GM12878 (cell line): ENCODE results near the gene CCDC88A. TPM values are rescaled to one million over a fixed set of nuclear protein-coding genes. Genes with fewer than 3 reads are reported as not detected.
A peak's percentile ranks its signal among the peaks of the same experiment; 100 is the strongest.

Experiments used
- ATAC-seq: fragments of 200-7000 bp; cut with Tn5 transposase; 3 replicates; pipeline ENCODE4 v1.9.1; 2020; ENCODE audit warnings: mild to moderate bottlenecking, moderate library complexity
- BruUV-seq: library from RNA; stranded (reverse); fragments of 400-500 nt; replicated peaks from 2 replicates; lab custom pipeline; 2021; lab: Mats Ljungman, UMichigan
- CTCF ChIA-PET: fragments of 300-600 bp; sonication (Branson Sonifier 250); formaldehyde crosslinking; extraction: SDS; loops from one replicate; lab custom pipeline; 2021; ENCODE audit warnings: inconsistent platforms; lab: Yijun Ruan, JAX
- POLR2A ChIA-PET: fragments of 350-600 bp; formaldehyde crosslinking; extraction: SDS; loops from one replicate; lab custom pipeline; 2021; ENCODE audit warnings: inconsistent platforms; lab: Charles Lee
- RAD21 ChIA-PET: fragments of 300-600 bp; sonication (Branson Sonifier 250); formaldehyde crosslinking; loops from one replicate; lab custom pipeline; 2023; ENCODE audit warnings: antibody characterized with exemption; ENCODE audit not compliant: unreplicated experiment; lab: Charles Lee
- SMC1A ChIA-PET: fragments of 300-600 bp; sonication (Branson Sonifier 250); formaldehyde crosslinking; loops from one replicate; lab custom pipeline; 2023; ENCODE audit not compliant: unreplicated experiment, uncharacterized antibody; lab: Charles Lee
- DNase-seq: peaks from one replicate; pipeline ENCODE4 v3.0.0-alpha.2; 2011; ENCODE audit warnings: low read depth, low spot score
- FAIRE-seq: peaks from 3 replicates; lab custom pipeline; 2011; peaks lifted over from hg19 to GRCh38; lab: Jason Lieb, UNC
- H2AFZ ChIP-seq: 2 replicates; pipeline ENCODE4 v1.6.0; 2011; ENCODE audit warnings: low read depth, low read length, control low read depth; ENCODE audit not compliant: control insufficient read depth
- H3K27ac ChIP-seq: 2 replicates; pipeline ENCODE4 v1.5.1; 2011; ENCODE audit warnings: control low read depth; ENCODE audit not compliant: control insufficient read depth, insufficient read depth
- H3K27me3 ChIP-seq, 2 experiments: replicated peaks in 1 of 2; 2 replicates each; pipeline versions ENCODE4 v1.6.0 to v1.6.1; 2011; ENCODE audit warnings: low read length in 1 of 2; ENCODE audit not compliant: control insufficient read depth in 2 of 2, insufficient read depth in 2 of 2
- H3K36me3 ChIP-seq, 2 experiments: 2 replicates each; pipeline ENCODE4 v1.5.1; 2011; ENCODE audit warnings: low read length in 1 of 2; ENCODE audit not compliant: control insufficient read depth in 2 of 2, insufficient read depth in 2 of 2
- H3K4me1 ChIP-seq: 2 replicates; pipeline ENCODE4 v1.6.1; 2011; ENCODE audit warnings: mild to moderate bottlenecking, low read length, moderate library complexity, mixed read lengths; ENCODE audit not compliant: control insufficient read depth, insufficient read depth
- H3K4me2 ChIP-seq: 2 replicates; pipeline ENCODE4 v1.6.0; 2011; ENCODE audit warnings: control low read depth; ENCODE audit not compliant: control insufficient read depth, insufficient read depth
- H3K4me3 ChIP-seq: fragments of 200-600 bp; sonication (generic); 2 replicates; pipeline ENCODE4 v1.5.1; 2016
- H3K79me2 ChIP-seq: 2 replicates; pipeline ENCODE4 v1.6.0; 2011; ENCODE audit warnings: low read length; ENCODE audit not compliant: control insufficient read depth, insufficient read depth
- H3K9ac ChIP-seq: 2 replicates; pipeline ENCODE4 v1.8.0; 2011; ENCODE audit warnings: low read length, control low read depth, mixed read lengths; ENCODE audit not compliant: control insufficient read depth, insufficient read depth
- H3K9me3 ChIP-seq: replicated peaks from 3 replicates; pipeline ENCODE4 v1.5.1; 2011; ENCODE audit warnings: mild to moderate bottlenecking, low read length; ENCODE audit not compliant: control insufficient read depth, insufficient read depth
- H4K20me1 ChIP-seq: 2 replicates; pipeline ENCODE4 v1.6.0; 2011; ENCODE audit not compliant: control insufficient read depth, insufficient read depth
- CHD2 ChIP-seq: IDR thresholded peaks from 2 replicates; pipeline ENCODE4 v1.6.1; 2011; ENCODE audit warnings: low read depth, low read length, improper control_type of control experiment, borderline replicate concordance
- CUX1 ChIP-seq: IDR thresholded peaks from 2 replicates; pipeline ENCODE4 v1.6.1; 2012; ENCODE audit warnings: improper control_type of control experiment, low read depth, low read length; ENCODE audit not compliant: insufficient replicate concordance
- DPF2 ChIP-seq: fragments of 450-650 bp; IDR thresholded peaks from 2 replicates; pipeline ENCODE4 v1.6.1; 2017; ENCODE audit warnings: mild to moderate bottlenecking
- EED ChIP-seq: sonication (generic); IDR thresholded peaks from 2 replicates; pipeline ENCODE4 v1.6.1; 2016; ENCODE audit warnings: antibody characterized with exemption, low read depth
- ELK1 ChIP-seq: IDR thresholded peaks from 2 replicates; pipeline ENCODE4 v1.6.1; 2012; ENCODE audit warnings: low read depth, low read length, improper control_type of control experiment
- HDAC2 ChIP-seq: fragments of 200-600 bp; sonication (generic); IDR thresholded peaks from 2 replicates; pipeline ENCODE4 v1.6.1; 2017
- HDAC6 ChIP-seq: fragments of 200-600 bp; sonication (generic); IDR thresholded peaks from one replicate; pipeline ENCODE4 v1.8.0; 2017; ENCODE audit warnings: antibody characterized with exemption; ENCODE audit not compliant: unreplicated experiment
- NFYA ChIP-seq: IDR thresholded peaks from 2 replicates; pipeline ENCODE4 v1.6.1; 2011; ENCODE audit warnings: low read depth, mild to moderate bottlenecking, low read length, improper control_type of control experiment, borderline replicate concordance
- POLR2AphosphoS2 ChIP-seq: IDR thresholded peaks from 2 replicates; pipeline ENCODE4 v1.6.1; 2011; ENCODE audit warnings: low read depth, mild to moderate bottlenecking, low read length, improper control_type of control experiment, moderate library complexity
- RFX5 ChIP-seq: IDR thresholded peaks from 2 replicates; pipeline ENCODE4 v1.6.1; 2011; ENCODE audit warnings: low read depth, low read length, improper control_type of control experiment
- TCF12 ChIP-seq: IDR thresholded peaks from 2 replicates; pipeline ENCODE4 v1.6.1; 2011; ENCODE audit warnings: low read depth, mild to moderate bottlenecking, low read length
- TCF3 ChIP-seq: IDR thresholded peaks from 2 replicates; pipeline ENCODE4 v1.6.1; 2012; ENCODE audit warnings: low read depth, mild to moderate bottlenecking, low read length, borderline replicate concordance; ENCODE audit not compliant: insufficient read depth
- USF1 ChIP-seq: IDR thresholded peaks from 2 replicates; pipeline ENCODE4 v1.6.1; 2011; ENCODE audit warnings: borderline replicate concordance, low read depth, mild to moderate bottlenecking, moderate library complexity, mixed read lengths, low read length; ENCODE audit not compliant: insufficient read depth; ENCODE audit errors: extremely low read length
- YY1 ChIP-seq: IDR thresholded peaks from 2 replicates; pipeline ENCODE4 v1.6.1; 2011; ENCODE audit warnings: low read depth, mild to moderate bottlenecking, low read length
- WGBS: methylation state at CpG from one replicate; pipeline ENCODE4 v1.1.6; 2016; ENCODE audit warnings: low lambda C conversion rate; ENCODE audit not compliant: insufficient replicate concordance, insufficient coverage; ENCODE audit errors: missing lambda C conversion rate; 5-methylcytosine and 5-hydroxymethylcytosine counted together
- in situ Hi-C: fragments of 300-500 bp; cut with MboI; formaldehyde crosslinking; loops from 9 replicates; pipeline ENCODE4 v1.14.3; 2018; ENCODE audit warnings: mixed read lengths
- intact Hi-C: fragments of 100-400 bp; cut with micrococcal nuclease; formaldehyde crosslinking; loops from one replicate; pipeline ENCODE4 v1.14.2; 2022; ENCODE audit not compliant: unreplicated experiment
- polyA plus RNA-seq, 11 experiments: library from polyadenylated mRNA; depleted of rRNA in 4 of 11; unstranded in 6 of 11; stranded (reverse) in 5 of 11; fragments of >200 nt; fragmentation: Nextera tagmentation in 4 of 11; fragmentation: Illumina TruSeq in 1 of 11; extraction: Ambion mirVana in 4 of 11; extraction: Trizol in 1 of 11; gene quantifications; 1 replicate in 1 of 11; 2 replicates in 10 of 11; pipeline versions ENCODE4 v1.2.1 to v1.2.3, GENCODE V29; 2011 to 2016; ENCODE audit warnings: inconsistent platforms in 2 of 11, missing spikeins in 2 of 11, low read depth in 1 of 11
- total RNA-seq, 4 experiments: library from RNA; depleted of rRNA in 3 of 4; stranded (reverse); fragments of >200 nt in 3 of 4; fragmentation: Illumina TruSeq in 1 of 4; extraction: Trizol in 1 of 4; gene quantifications; 2 replicates each; pipeline versions ENCODE4 v1.2.1 to v1.2.3, GENCODE V29; 2013 to 2021

The CCDC88A gene
- total and polyA plus RNA-seq, 10 of the 15 experiments (the other 5 are each of a cell fraction or from before 2014, with no cell fraction given): 1.8 to 71.6 (median 45.9) TPM

- in situ Hi-C loops: no loop called here
- H3K4me2 ChIP-seq: no peak overlapping the region
- no peak overlapping the region for H3K27ac ChIP-seq
- no peaks in the 10 kb centered on the region for H3K27me3 ChIP-seq
- H3K4me3 ChIP-seq: no peak overlapping the region
- ChIA-PET RAD21 (no interaction called here), SMC1A (interaction anchor here (0.7 to 1.6 kb wide), 6 partner anchors 26 to 317 kb away, joined by 3 to 4 read pairs (median 3); no protein-coding TSS in a partner anchor), CTCF (interaction anchor here (0.6 to 1.1 kb wide), 2 partner anchors 9 to 54 kb away, joined by 3 read pairs; no protein-coding TSS in a partner anchor), POLR2A (interaction anchor here (0.9 kb wide), 1 partner anchor 9 kb away, joined by 3 read pairs; no protein-coding TSS in a partner anchor)
- no peaks in the 10 kb centered on the region for H3K79me2 ChIP-seq
- H3K9ac ChIP-seq: no peak overlapping the region
- no peaks in the 10 kb centered on the region for H3K36me3 ChIP-seq
- FAIRE-seq (peak; percentile 41), DNase-seq (no peak), ATAC-seq (no peak)
- intact Hi-C loops: no loop called here
- no peaks in the 10 kb centered on the region for H4K20me1 ChIP-seq
- WGBS: 99% methylated on average over 3 of the region's 3 CpGs
- no peaks in the 10 kb centered on the region for H3K9me3 ChIP-seq
- H3K4me1 ChIP-seq: peaks cover 3% of the 10 kb centered on the region; the same call in 1 of the 2 replicates
- H2AFZ ChIP-seq: no peak overlapping the region
- BruUV-seq: no TSS peak
- no peak for TF ChIP-seq HDAC6
- TF ChIP-seq ELK1: no peak
- TF ChIP-seq TCF12: no peak
- TF ChIP-seq NFYA: no peak
- TF ChIP-seq DPF2: no peak
- no peak for TF ChIP-seq YY1
- no peak for TF ChIP-seq CHD2
- TF ChIP-seq HDAC2: no peak
- no peak for TF ChIP-seq CUX1
- no peak for TF ChIP-seq RFX5
- TF ChIP-seq EED: no peak
- TF ChIP-seq USF1: no peak
- TF ChIP-seq POLR2AphosphoS2: no peak
- TF ChIP-seq TCF3: no peak
Observed at GRCh38 chr2:55364189-55365055, 55.2 kb downstream of the CCDC88A start.
